GM12875 (cell line): ENCODE data around the gene LSM14A.
"Not testable (repeated sequence)": the region's sequence is repeated elsewhere in the genome, so short reads cannot be mapped to it uniquely, and the experiment has no call there.

Experiments used
- H3K4me3 ChIP-seq: one replicate; pipeline ENCODE4 v1.5.1; 2011; ENCODE audit warnings: low read depth, low read length, control low read depth
- CTCF ChIP-seq: IDR thresholded peaks from 2 replicates; pipeline ENCODE4 v1.5.1; 2011; ENCODE audit warnings: low read depth, mild to moderate bottlenecking, control low read depth, inconsistent platforms, low read length, moderate library complexity, borderline replicate concordance; ENCODE audit not compliant: insufficient read depth

LSM14A gene

GRCh38 chr19:34201133-34201532 is 28.8 kb downstream of the LSM14A start:
- no peak for TF ChIP-seq CTCF
- no peak overlapping the region for H3K4me3 ChIP-seq

- H3K4me3 ChIP-seq: not testable (repeated sequence)
Measured at GRCh38 chr19:34205324-34205723, 33.0 kb downstream of the LSM14A start.

GRCh38 chr19:34208291-34208884 is 36.1 kb downstream of the LSM14A start:
- no peak overlapping the region for H3K4me3 ChIP-seq
- TF ChIP-seq CTCF: no peak

- H3K4me3 ChIP-seq: no peak overlapping the region
- TF ChIP-seq CTCF: no peak
Measured at GRCh38 chr19:34209726-34210125, 37.4 kb downstream of the LSM14A start.

- TF ChIP-seq CTCF: no peak
- no peak overlapping the region for H3K4me3 ChIP-seq
Measured at GRCh38 chr19:34213283-34213682, 41.0 kb downstream of the LSM14A start.

- no peak overlapping the region for H3K4me3 ChIP-seq
- no peak for TF ChIP-seq CTCF
Measured at GRCh38 chr19:34214040-34214439, 41.7 kb downstream of the LSM14A start.

GRCh38 chr19:34215006-34215665 is 42.8 kb downstream of the LSM14A start:
- no peak overlapping the region for H3K4me3 ChIP-seq
- TF ChIP-seq CTCF: no peak
